ENCODE measurements around the gene ARL3. TPM values are rescaled to one million over a fixed set of nuclear protein-coding genes. Genes with fewer than 3 reads are reported as not detected.
A peak's percentile ranks its signal among the peaks of the same experiment; 100 is the strongest.
"Not testable (repeated sequence)": the region's sequence is repeated elsewhere in the genome, so short reads cannot be mapped to it uniquely, and the experiment has no call there.

ARL3 gene
- total RNA-seq, 1 experiment from 2014 or later, result 6.6 TPM

- Histone ChIP-seq H3K9me3 (no peaks in the 10 kb centered on the region), H3K27me3 (no peaks in the 10 kb centered on the region), H3K4me3 (peak overlapping the region; percentile 13; the same call in 1 of the 2 replicates), H3K36me3 (no peaks in the 10 kb centered on the region)
- DNase-seq, result no peak
Measured at GRCh38 chr10:102743078-102743587, 28.9 kb upstream of the ARL3 start.

GRCh38 chr10:102742313-102742712 is 28.1 kb upstream of the ARL3 start:
- not testable (repeated sequence) for DNase-seq, H3K4me3 ChIP-seq, H3K9me3 ChIP-seq, H3K27me3 ChIP-seq, H3K36me3 ChIP-seq

DNA sequence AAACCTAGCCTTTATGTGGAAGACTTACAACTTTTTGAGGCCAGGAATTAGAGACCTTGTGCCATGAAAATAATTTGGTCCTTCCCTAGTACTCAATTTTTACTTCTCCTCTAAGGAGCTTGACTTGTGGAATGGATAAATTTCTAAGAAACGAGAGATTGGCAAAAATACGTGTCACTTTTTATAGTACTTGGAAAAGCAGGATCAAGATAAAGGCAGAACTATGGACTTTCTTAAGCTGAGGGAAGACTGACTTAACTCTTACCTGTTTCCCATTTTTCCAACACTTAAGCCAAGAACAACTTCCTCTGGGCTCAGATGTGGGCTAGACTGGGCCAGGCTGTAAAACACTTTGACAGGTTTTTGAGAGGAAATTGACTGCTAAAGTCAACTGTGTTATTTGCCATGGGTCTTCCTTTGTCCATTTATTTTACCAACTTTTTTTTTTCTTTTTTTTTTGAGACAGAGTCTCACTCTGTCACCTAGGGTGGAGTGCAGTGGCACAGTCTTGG is 27.6 kb upstream of the ARL3 start:
- DNase-seq, result no peak
- H3K9me3 ChIP-seq, result no peaks in the 10 kb centered on the region
- no peaks in the 10 kb centered on the region for H3K27me3 ChIP-seq
- H3K36me3 ChIP-seq, result peaks cover 2% of the 10 kb centered on the region; the same call in 1 of the 2 replicates
- no peak overlapping the region for H3K4me3 ChIP-seq

GRCh38 chr10:102740229-102740628 is 26.0 kb upstream of the ARL3 start:
- Histone ChIP-seq H3K9me3 (no peaks in the 10 kb centered on the region), H3K4me3 (no peak overlapping the region), H3K36me3 (peaks cover 2% of the 10 kb centered on the region; the same call in 1 of the 2 replicates), H3K27me3 (no peaks in the 10 kb centered on the region)
- DNase-seq, result no peak

DNA sequence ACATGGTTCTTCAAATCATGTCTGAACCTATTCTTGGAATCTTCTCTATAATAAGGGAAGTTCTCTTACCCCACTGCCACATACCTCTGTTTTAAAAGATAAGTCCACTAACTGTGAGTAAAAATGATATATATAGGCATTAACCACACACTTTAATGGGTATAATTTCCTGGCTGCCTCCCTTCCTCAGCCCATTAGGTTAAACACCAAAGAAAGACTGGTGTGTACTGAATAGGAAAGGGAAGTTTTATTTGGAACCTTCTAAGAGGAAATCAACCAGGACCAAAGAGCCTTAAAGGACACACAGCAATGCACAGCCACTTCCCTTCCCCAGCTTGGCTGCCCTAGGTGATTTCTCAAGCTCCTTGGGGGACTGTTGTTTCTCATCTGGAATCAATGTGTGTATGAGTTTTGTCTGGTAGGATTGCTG is 24.5 kb upstream of the ARL3 start:
- H3K9me3 ChIP-seq, result no peaks in the 10 kb centered on the region
- H3K27me3 ChIP-seq, result no peaks in the 10 kb centered on the region
- no peak for DNase-seq
- H3K4me3 ChIP-seq, result no peak overlapping the region
- peaks cover 6% of the 10 kb centered on the region for H3K36me3 ChIP-seq

- Histone ChIP-seq H3K9me3 (no peaks in the 10 kb centered on the region), H3K36me3 (peaks cover 7% of the 10 kb centered on the region), H3K27me3 (no peaks in the 10 kb centered on the region), H3K4me3 (no peak overlapping the region)
- no peak for DNase-seq
Measured at GRCh38 chr10:102735065-102735562, 20.9 kb upstream of the ARL3 start.

- H3K27me3 ChIP-seq, result no peaks in the 10 kb centered on the region
- DNase-seq, result no peak
- no peak overlapping the region for H3K4me3 ChIP-seq
- H3K9me3 ChIP-seq, result no peaks in the 10 kb centered on the region
- peaks cover 14% of the 10 kb centered on the region for H3K36me3 ChIP-seq
Measured at GRCh38 chr10:102732661-102733060, 18.5 kb upstream of the ARL3 start.

- Histone ChIP-seq H3K27me3 (no peaks in the 10 kb centered on the region), H3K9me3 (no peaks in the 10 kb centered on the region), H3K4me3 (no peak overlapping the region), H3K36me3 (peaks cover 12% of the 10 kb centered on the region)
- no peak for DNase-seq
Measured at GRCh38 chr10:102731222-102731800, 17.1 kb upstream of the ARL3 start.

DNA sequence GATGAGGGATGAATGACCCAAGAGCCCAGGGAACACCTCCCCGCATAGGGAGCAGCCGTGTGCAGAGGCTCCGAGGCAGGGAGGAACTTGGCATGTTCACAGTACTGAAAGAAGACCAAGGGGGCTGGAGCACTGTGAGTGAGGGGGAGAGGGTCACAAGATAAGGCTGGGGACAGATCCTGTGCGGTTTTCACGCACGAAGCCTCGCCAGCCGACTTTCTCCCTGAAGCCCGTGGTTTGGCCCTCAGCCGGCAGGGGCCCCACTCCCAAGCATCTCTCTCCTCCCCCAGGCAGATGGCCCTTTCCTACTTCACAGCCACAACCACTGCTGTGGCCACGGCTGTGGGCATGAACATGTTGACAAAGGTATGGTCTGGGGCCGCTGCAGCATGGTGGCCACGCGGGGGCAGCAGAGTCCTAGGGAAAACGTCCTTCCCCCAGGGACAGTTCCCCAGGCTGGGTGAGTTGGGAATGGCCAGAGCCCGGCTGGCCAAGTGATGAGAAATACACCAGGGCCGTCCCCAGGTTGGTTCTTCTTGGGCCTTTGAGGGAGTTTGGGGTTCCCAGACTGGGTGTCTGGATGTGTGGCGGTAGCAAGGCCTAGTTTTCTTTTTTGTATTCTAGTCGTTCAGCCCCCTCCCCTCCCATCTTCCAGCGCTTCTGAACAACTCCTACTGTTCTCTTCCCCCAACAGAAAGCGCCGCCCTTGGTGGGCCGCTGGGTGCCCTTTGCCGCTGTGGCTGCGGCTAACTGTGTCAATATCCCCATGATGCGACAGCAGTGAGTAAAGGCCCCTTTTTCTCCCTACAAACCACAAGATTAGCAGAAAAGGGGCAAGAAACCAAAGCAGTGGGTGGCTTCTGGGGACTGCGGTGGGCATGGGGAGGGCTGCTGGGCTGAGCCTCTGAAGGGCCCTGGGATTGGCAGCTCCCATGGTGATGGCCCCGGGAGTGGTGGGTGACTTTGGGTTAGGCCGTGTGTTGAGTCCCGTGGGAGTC is 15.1 kb upstream of the ARL3 start:
- no peaks in the 10 kb centered on the region for H3K27me3 ChIP-seq
- peaks cover 13% of the 10 kb centered on the region for H3K36me3 ChIP-seq
- no peak overlapping the region for H3K4me3 ChIP-seq
- DNase-seq, result peak; percentile 63
- H3K9me3 ChIP-seq, result no peaks in the 10 kb centered on the region

DNA sequence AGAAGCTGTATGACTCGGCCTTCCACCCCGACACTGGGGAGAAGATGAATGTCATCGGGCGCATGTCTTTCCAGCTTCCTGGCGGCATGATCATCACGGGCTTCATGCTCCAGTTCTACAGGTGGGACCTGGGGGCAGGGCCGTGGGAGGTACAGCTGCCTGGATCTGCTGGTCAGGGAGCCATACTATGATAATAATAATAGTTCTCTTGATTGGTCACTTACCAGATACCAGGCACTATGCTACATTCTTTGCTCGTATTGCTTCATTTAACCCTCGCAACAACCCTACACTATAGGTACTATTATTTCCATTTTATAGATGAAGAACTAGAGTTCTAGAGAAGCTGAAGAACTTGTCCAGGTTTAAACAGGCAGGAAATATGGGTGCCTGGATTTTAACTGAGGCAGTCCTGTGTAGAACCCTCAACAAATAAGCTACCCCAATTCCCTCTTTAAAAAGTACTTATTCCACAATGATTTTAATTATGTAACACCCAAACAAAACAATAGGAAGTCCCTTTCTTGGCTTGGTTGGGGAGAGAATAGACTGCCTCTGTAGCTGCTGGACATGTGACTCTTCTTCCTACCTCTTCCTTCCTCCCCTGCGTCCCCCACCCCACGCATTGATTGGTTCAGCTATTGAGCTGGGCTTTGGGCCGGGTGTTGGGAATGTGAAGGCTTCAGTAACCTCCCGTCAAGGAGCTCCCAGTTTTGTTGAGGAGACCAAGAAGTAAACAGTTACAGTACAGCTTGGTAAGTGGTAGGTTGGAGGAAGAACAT is 13.0 kb upstream of the ARL3 start:
- H3K4me3 ChIP-seq, result no peak overlapping the region
- peaks cover 16% of the 10 kb centered on the region for H3K36me3 ChIP-seq
- H3K27me3 ChIP-seq, result no peaks in the 10 kb centered on the region
- DNase-seq, result no peak
- H3K9me3 ChIP-seq, result no peaks in the 10 kb centered on the region

DNA sequence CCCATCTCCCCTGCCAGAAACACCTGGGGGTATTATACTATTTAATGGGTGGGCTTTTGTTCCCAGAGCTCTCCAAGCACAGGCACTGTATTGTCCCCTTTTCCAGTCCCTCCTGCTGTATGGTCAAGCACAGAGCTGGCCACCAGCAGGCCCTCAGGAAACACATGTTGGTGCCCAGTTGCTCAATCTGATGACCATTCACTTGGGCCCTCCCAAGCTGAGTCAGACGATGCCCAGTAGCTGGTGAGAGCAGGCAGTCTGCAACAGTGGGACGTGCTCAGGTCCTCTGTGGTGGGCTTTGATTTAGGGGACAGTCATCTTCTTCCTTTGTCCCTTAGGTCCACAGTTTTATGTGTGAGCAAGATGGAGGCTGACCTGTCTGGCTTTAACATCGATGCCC is 12.1 kb upstream of the ARL3 start:
- Histone ChIP-seq H3K27me3 (no peaks in the 10 kb centered on the region), H3K4me3 (no peak overlapping the region), H3K9me3 (no peaks in the 10 kb centered on the region), H3K36me3 (peaks cover 16% of the 10 kb centered on the region)
- peak; percentile 19 for DNase-seq

DNA sequence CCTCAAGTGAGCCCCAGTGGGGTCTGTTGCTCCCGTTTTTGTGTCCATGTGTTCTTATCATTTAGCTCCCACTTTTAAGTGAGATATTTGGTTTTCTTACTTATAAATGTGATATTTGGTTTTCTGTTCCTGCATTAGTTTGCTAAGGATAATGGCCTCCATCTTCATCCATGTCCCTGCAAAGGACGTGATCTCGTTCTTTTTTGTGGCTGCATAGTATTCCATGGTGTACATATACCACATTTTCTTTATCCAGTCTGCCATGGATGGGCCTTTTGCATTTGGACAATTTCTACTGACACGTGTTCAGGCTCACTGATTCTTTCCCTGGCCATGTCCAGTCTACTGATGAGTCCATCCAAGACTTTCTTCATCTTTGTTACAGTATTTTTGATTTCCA is 9.8 kb upstream of the ARL3 start:
- H3K9me3 ChIP-seq, result no peaks in the 10 kb centered on the region
- H3K4me3 ChIP-seq, result no peak overlapping the region
- DNase-seq, result no peak
- peaks cover 7% of the 10 kb centered on the region for H3K36me3 ChIP-seq
- H3K27me3 ChIP-seq, result no peaks in the 10 kb centered on the region

GRCh38 chr10:102721954-102722353 is 7.8 kb upstream of the ARL3 start:
- no peak overlapping the region for H3K4me3 ChIP-seq
- H3K36me3 ChIP-seq, result peaks cover 10% of the 10 kb centered on the region
- DNase-seq, result no peak
- no peaks in the 10 kb centered on the region for H3K27me3 ChIP-seq
- H3K9me3 ChIP-seq, result no peaks in the 10 kb centered on the region

- H3K27me3 ChIP-seq, result no peaks in the 10 kb centered on the region
- H3K9me3 ChIP-seq, result no peaks in the 10 kb centered on the region
- H3K4me3 ChIP-seq, result no peak overlapping the region
- H3K36me3 ChIP-seq, result peaks cover 10% of the 10 kb centered on the region
- no peak for DNase-seq
Measured at GRCh38 chr10:102720775-102721301, 6.6 kb upstream of the ARL3 start.

GRCh38 chr10:102720337-102720736 is 6.1 kb upstream of the ARL3 start:
- Histone ChIP-seq H3K36me3 (peaks cover 10% of the 10 kb centered on the region), H3K4me3 (no peak overlapping the region), H3K27me3 (no peaks in the 10 kb centered on the region), H3K9me3 (no peaks in the 10 kb centered on the region)
- no peak for DNase-seq

DNA sequence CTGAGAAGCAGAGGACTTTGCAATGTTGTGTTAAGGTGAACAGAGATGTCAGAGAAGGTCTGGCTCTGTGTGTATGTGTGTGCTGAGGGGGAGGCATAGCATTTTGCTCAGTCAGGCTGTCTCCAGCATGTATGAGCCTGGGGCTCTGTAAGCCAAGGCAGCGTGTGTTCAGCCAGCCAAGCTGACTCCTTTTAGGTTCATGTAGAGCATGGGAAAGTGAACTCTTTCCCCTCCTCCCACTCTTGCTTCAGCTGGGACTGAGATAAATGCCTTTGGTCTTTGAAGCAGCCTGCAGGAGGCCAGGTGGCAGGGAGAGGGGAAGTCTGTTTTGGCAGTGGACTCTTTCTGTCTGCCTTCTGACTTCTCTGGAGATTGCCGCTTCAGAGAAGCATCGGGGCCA is 4.0 kb upstream of the ARL3 start:
- Histone ChIP-seq H3K9me3 (no peaks in the 10 kb centered on the region), H3K4me3 (no peak overlapping the region), H3K27me3 (no peaks in the 10 kb centered on the region), H3K36me3 (peaks cover 2% of the 10 kb centered on the region; the same call in 1 of the 2 replicates)
- no peak for DNase-seq
